H9 (cell line): ENCODE results near the gene MGAT4A. TPM values are rescaled to one million over a fixed set of nuclear protein-coding genes. Genes with fewer than 3 reads are reported as not detected.

Source experiments
- DNase-seq: peaks from one replicate; pipeline ENCODE4 v3.0.0-alpha.2; 2017
- H2AFZ ChIP-seq: one replicate; pipeline ENCODE4 v1.6.1; 2013; ENCODE audit warnings: mild to moderate bottlenecking, low read length, control low read depth, moderate library complexity
- H2AK5ac ChIP-seq: 2 replicates; pipeline ENCODE4 v1.6.1; 2013; ENCODE audit warnings: low read length, control low read depth, mixed read lengths; ENCODE audit not compliant: insufficient read length
- H2BK120ac ChIP-seq: one replicate; pipeline ENCODE4 v1.6.1; 2013; ENCODE audit warnings: low read depth, mild to moderate bottlenecking, low read length, control low read depth, inconsistent platforms; ENCODE audit not compliant: poor library complexity, severe bottlenecking
- H2BK12ac ChIP-seq: 2 replicates; pipeline ENCODE4 v1.6.1; 2013; ENCODE audit warnings: low read length, control low read depth, mixed read lengths, low read depth; ENCODE audit not compliant: insufficient read length
- H2BK15ac ChIP-seq: 2 replicates; pipeline ENCODE4 v1.6.1; 2013; ENCODE audit warnings: low read depth, low read length, control low read depth
- H2BK20ac ChIP-seq: one replicate; pipeline ENCODE4 v1.6.1; 2013; ENCODE audit warnings: low read depth, mild to moderate bottlenecking, low read length, control low read depth, inconsistent platforms; ENCODE audit not compliant: poor library complexity, severe bottlenecking
- H2BK5ac ChIP-seq: 2 replicates; pipeline ENCODE4 v1.6.1; 2013; ENCODE audit warnings: low read length, control low read depth, mixed read lengths; ENCODE audit not compliant: insufficient read length
- H3K14ac ChIP-seq: 2 replicates; pipeline ENCODE4 v1.6.1; 2013; ENCODE audit warnings: low read length, control low read depth; ENCODE audit not compliant: insufficient read depth
- H3K18ac ChIP-seq: 2 replicates; pipeline ENCODE4 v1.6.1; 2013; ENCODE audit warnings: low read depth, mild to moderate bottlenecking, mixed read lengths, low read length, control low read depth; ENCODE audit not compliant: insufficient read length
- H3K23ac ChIP-seq: 2 replicates; pipeline ENCODE4 v1.6.1; 2013; ENCODE audit warnings: low read length, control low read depth, mixed read lengths, low read depth; ENCODE audit not compliant: insufficient read length
- H3K23me2 ChIP-seq: 2 replicates; pipeline ENCODE4 v1.6.1; 2013; ENCODE audit warnings: low read depth, mild to moderate bottlenecking, mixed read lengths, low read length, control low read depth; ENCODE audit not compliant: insufficient read length, poor library complexity, severe bottlenecking
- H3K27ac ChIP-seq: 2 replicates; pipeline ENCODE4 v1.5.1; 2013; ENCODE audit warnings: low read length, control low read depth, mixed read lengths, low read depth; ENCODE audit not compliant: insufficient read length
- H3K27me3 ChIP-seq: 2 replicates; pipeline ENCODE4 v1.6.1; 2013; ENCODE audit warnings: low read length, control low read depth, inconsistent platforms; ENCODE audit not compliant: insufficient read depth
- H3K4ac ChIP-seq: 2 replicates; pipeline ENCODE4 v1.6.1; 2013; ENCODE audit warnings: low read depth, mild to moderate bottlenecking, control low read depth, inconsistent platforms, low read length, moderate library complexity
- H3K4me1 ChIP-seq: 2 replicates; pipeline ENCODE4 v1.6.1; 2013; ENCODE audit warnings: low read length, control low read depth, inconsistent platforms; ENCODE audit not compliant: insufficient read depth
- H3K4me2 ChIP-seq: 2 replicates; pipeline ENCODE4 v1.6.1; 2013; ENCODE audit warnings: low read length, control low read depth, mixed read lengths; ENCODE audit not compliant: insufficient read length, insufficient read depth
- H3K56ac ChIP-seq: 2 replicates; pipeline ENCODE4 v1.6.1; 2013; ENCODE audit warnings: low read depth, mild to moderate bottlenecking, mixed read lengths, low read length, control low read depth; ENCODE audit not compliant: insufficient read length
- H3K79me1 ChIP-seq: 2 replicates; pipeline ENCODE4 v1.6.1; 2013; ENCODE audit warnings: low read depth, mild to moderate bottlenecking, moderate library complexity, low read length, control low read depth, inconsistent platforms; ENCODE audit not compliant: insufficient read depth, poor library complexity, severe bottlenecking
- H3K79me2 ChIP-seq: 2 replicates; pipeline ENCODE4 v1.6.1; 2013; ENCODE audit warnings: low read length, control low read depth, inconsistent platforms; ENCODE audit not compliant: insufficient read depth
- H3K9ac ChIP-seq: 2 replicates; pipeline ENCODE4 v1.6.1; 2013; ENCODE audit warnings: low read length, control low read depth, mixed read lengths; ENCODE audit not compliant: insufficient read length; ENCODE audit errors: extremely low read depth
- H3K9me3 ChIP-seq: one replicate; pipeline ENCODE4 v1.6.1; 2013; ENCODE audit warnings: low read depth, low read length, inconsistent platforms; ENCODE audit not compliant: control insufficient read depth
- H3T11ph ChIP-seq: one replicate; pipeline ENCODE4 v1.6.1; 2013; ENCODE audit warnings: mild to moderate bottlenecking, low read length, control low read depth, inconsistent platforms
- H4K20me1 ChIP-seq: one replicate; pipeline ENCODE4 v1.6.1; 2013; ENCODE audit not compliant: control insufficient read depth, insufficient read length, insufficient read depth
- H4K5ac ChIP-seq: 2 replicates; pipeline ENCODE4 v1.6.1; 2013; ENCODE audit warnings: low read depth, mild to moderate bottlenecking, mixed read lengths, low read length, control low read depth; ENCODE audit not compliant: insufficient read length
- H4K8ac ChIP-seq: replicated peaks from 2 replicates; pipeline ENCODE4 v1.6.1; 2013; ENCODE audit warnings: low read length, control low read depth, mixed read lengths, low read depth; ENCODE audit not compliant: insufficient read length
- H4K91ac ChIP-seq: 2 replicates; pipeline ENCODE4 v1.6.1; 2013; ENCODE audit warnings: low read depth, mild to moderate bottlenecking, moderate library complexity, mixed read lengths, low read length, control low read depth; ENCODE audit not compliant: insufficient read length
- H3K27ac Mint-ChIP-seq, 3 experiments: 2 replicates in 2 of 3; 3 replicates in 1 of 3; pipeline ENCODE4 v1.8.0; 2020 to 2021; ENCODE audit warnings: mixed read lengths in 3 of 3, mild to moderate bottlenecking in 1 of 3, moderate library complexity in 1 of 3
- H3K27me3 Mint-ChIP-seq: 2 replicates; pipeline ENCODE4 v1.8.0; 2021; ENCODE audit warnings: low read depth, mild to moderate bottlenecking, moderate library complexity, mixed read lengths
- H3K36me3 Mint-ChIP-seq, 3 experiments: 2 replicates in 2 of 3; 3 replicates in 1 of 3; pipeline ENCODE4 v1.8.0; 2020 to 2021; ENCODE audit warnings: low read depth in 3 of 3, mixed read lengths in 3 of 3; ENCODE audit not compliant: insufficient read depth in 1 of 3
- H3K4me1 Mint-ChIP-seq, 2 experiments: 2 replicates each; pipeline ENCODE4 v1.8.0; 2020; ENCODE audit warnings: mixed read lengths in 2 of 2
- H3K4me3 Mint-ChIP-seq, 2 experiments: 2 replicates in 1 of 2; 3 replicates in 1 of 2; pipeline ENCODE4 v1.8.0; 2020 to 2021; ENCODE audit warnings: mild to moderate bottlenecking in 2 of 2, mixed read lengths in 2 of 2, moderate library complexity in 1 of 2
- H3K9me3 Mint-ChIP-seq, 2 experiments: 2 replicates in 1 of 2; 3 replicates in 1 of 2; pipeline ENCODE4 v1.8.0; 2020; ENCODE audit warnings: mild to moderate bottlenecking in 2 of 2, mixed read lengths in 2 of 2, moderate library complexity in 1 of 2
- WGBS: extraction: QIAGEN DNeasy Blood & Tissue Kit; methylation state at CpG from one replicate; pipeline ENCODE4 v1.1.7; 2013; ENCODE audit warnings: missing lambda C conversion rate, low lambda C conversion rate, mixed read lengths; ENCODE audit not compliant: insufficient read length; ENCODE audit errors: extremely low coverage; 5-methylcytosine and 5-hydroxymethylcytosine counted together
- total RNA-seq: library from RNA; stranded (reverse); gene quantifications from 2 replicates; pipeline ENCODE4 v1.2.1, GENCODE V29; 2021
- TF ChIP-seq, protein P1 (sequence below): fragments of 200-600 bp; sonication (generic); conservative IDR thresholded peaks from 3 replicates; pipeline ENCODE4 v1.8.0; 2021; ENCODE audit warnings: antibody characterized with exemption, mild to moderate bottlenecking

The MGAT4A gene
- total RNA-seq, 1 experiment from 2014 or later, result 3.5 TPM

DNA sequence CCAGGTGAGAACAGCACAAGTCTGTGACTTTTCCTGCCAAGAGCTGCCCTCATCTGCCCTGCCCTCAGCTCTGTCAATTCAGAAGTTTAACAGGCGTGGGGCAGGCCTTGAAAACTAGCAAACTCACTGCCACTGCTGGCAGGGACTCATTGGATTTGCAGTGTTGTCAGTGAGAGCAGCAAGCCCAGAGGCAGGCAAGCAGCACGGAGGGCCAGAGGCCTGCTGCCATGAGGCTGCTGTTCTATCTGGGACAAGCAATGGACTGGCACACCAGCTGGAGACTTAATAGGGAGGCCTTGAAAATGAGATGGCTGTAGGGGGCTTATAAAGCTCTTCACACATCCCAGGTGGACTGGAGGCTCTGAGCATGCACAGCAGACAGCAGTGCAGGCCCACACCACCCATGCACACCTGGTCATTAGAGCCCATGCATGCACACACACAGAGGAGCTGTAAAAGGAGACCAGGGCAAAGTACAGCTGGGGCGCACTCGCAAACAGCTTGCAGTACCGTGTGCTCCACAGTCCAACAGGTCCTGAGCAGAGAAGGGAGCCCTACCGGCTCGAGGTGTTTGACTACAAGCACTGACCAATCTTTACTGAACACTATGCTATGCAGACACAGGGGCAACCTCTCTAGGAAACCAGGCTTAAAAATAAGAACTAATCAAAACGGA, 28.7 kb downstream of the MGAT4A start:
- no peak overlapping the region for H2BK20ac ChIP-seq
- no peak overlapping the region for H4K91ac ChIP-seq
- no peak overlapping the region for H3K18ac ChIP-seq
- H2AK5ac ChIP-seq, result no peak overlapping the region
- H3K4me1 Mint-ChIP-seq, result no peaks in the 10 kb centered on the region
- H3K23ac ChIP-seq, result no peak overlapping the region
- H3K4me1 ChIP-seq, result no peaks in the 10 kb centered on the region
- H3K36me3 Mint-ChIP-seq, result no peaks in the 10 kb centered on the region; a peak in 1 of 7 replicates
- no peak overlapping the region for H2BK15ac ChIP-seq
- H3K27ac Mint-ChIP-seq, result peak overlapping the region in 2 of 3 experiments; percentile 26 to 92; a peak in 3 of 7 replicates
- no peak overlapping the region for H3K9ac ChIP-seq
- no peak overlapping the region for H4K8ac ChIP-seq
- H3K79me1 ChIP-seq, result no peaks in the 10 kb centered on the region
- no peak overlapping the region for H3K4me3 Mint-ChIP-seq
- H3K9me3 Mint-ChIP-seq, result no peaks in the 10 kb centered on the region
- TF ChIP-seq, protein P1, sequence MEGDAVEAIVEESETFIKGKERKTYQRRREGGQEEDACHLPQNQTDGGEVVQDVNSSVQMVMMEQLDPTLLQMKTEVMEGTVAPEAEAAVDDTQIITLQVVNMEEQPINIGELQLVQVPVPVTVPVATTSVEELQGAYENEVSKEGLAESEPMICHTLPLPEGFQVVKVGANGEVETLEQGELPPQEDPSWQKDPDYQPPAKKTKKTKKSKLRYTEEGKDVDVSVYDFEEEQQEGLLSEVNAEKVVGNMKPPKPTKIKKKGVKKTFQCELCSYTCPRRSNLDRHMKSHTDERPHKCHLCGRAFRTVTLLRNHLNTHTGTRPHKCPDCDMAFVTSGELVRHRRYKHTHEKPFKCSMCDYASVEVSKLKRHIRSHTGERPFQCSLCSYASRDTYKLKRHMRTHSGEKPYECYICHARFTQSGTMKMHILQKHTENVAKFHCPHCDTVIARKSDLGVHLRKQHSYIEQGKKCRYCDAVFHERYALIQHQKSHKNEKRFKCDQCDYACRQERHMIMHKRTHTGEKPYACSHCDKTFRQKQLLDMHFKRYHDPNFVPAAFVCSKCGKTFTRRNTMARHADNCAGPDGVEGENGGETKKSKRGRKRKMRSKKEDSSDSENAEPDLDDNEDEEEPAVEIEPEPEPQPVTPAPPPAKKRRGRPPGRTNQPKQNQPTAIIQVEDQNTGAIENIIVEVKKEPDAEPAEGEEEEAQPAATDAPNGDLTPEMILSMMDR, result no peak
- H2BK12ac ChIP-seq, result no peak overlapping the region
- H4K20me1 ChIP-seq, result no peaks in the 10 kb centered on the region
- H2BK5ac ChIP-seq, result no peak overlapping the region
- no peak overlapping the region for H3T11ph ChIP-seq
- DNase-seq, result no peak
- H3K79me2 ChIP-seq, result no peaks in the 10 kb centered on the region
- no peak overlapping the region for H2AFZ ChIP-seq
- peak overlapping the region; percentile 68; the same call in 1 of the 2 replicates for H3K14ac ChIP-seq
- no peak overlapping the region for H2BK120ac ChIP-seq
- H3K4ac ChIP-seq, result no peak overlapping the region
- H3K23me2 ChIP-seq, result no peaks in the 10 kb centered on the region
- no peaks in the 10 kb centered on the region; the same call in 1 of the 2 replicates for H3K27me3 Mint-ChIP-seq
- H3K27ac ChIP-seq, result no peak overlapping the region
- WGBS, result no CpG with 5 or more reads among the region's 8 CpGs
- no peak overlapping the region for H3K56ac ChIP-seq
- no peak overlapping the region for H4K5ac ChIP-seq
- H3K27me3 ChIP-seq, result no peaks in the 10 kb centered on the region
- no peak overlapping the region for H3K4me2 ChIP-seq
- no peaks in the 10 kb centered on the region for H3K9me3 ChIP-seq
